K562 (cell line): Measurements from ENCODE around the gene MBD4. TPM values are rescaled to one million over a fixed set of nuclear protein-coding genes. Genes with fewer than 3 reads are reported as not detected.
A peak's percentile ranks its signal among the peaks of the same experiment; 100 is the strongest.

Source experiments
- BHLHE40 ChIP-seq: IDR thresholded peaks from 2 replicates; pipeline ENCODE4 v1.6.1; 2011; ENCODE audit warnings: low read length, improper control_type of control experiment
- CSDE1 ChIP-seq, 2 experiments: fragments of 450-650 bp; IDR thresholded peaks; 2 replicates each; pipeline ENCODE4 v1.6.1; 2016; ENCODE audit warnings: mild to moderate bottlenecking in 1 of 2
- ERF ChIP-seq: fragments of 450-650 bp; formaldehyde crosslinking; IDR thresholded peaks from 2 replicates; pipeline ENCODE4 v1.4.0; 2020; ENCODE audit warnings: mild to moderate bottlenecking, mixed read lengths
- HDAC6 ChIP-seq: IDR thresholded peaks from 2 replicates; pipeline ENCODE4 v1.6.1; 2012; ENCODE audit warnings: low read depth, mild to moderate bottlenecking, control low read depth, inconsistent platforms, low read length, moderate library complexity
- NCOR1 ChIP-seq: fragments of 450-650 bp; IDR thresholded peaks from 2 replicates; pipeline ENCODE4 v1.6.1; 2016; ENCODE audit warnings: mild to moderate bottlenecking, moderate library complexity
- NR2C2 ChIP-seq, 2 experiments: fragments of 200-800 bp in 1 of 2; sonication (Bioruptor generic) in 1 of 2; sonication (generic) in 1 of 2; formaldehyde crosslinking in 1 of 2; IDR thresholded peaks; 2 replicates each; pipeline versions ENCODE4 v1.6.1 to v1.8.0; 2016 to 2022; ENCODE audit warnings: mild to moderate bottlenecking in 1 of 2, missing compliant biosample characterization in 1 of 2, missing genetic modification characterization in 1 of 2, missing genetic modification reagents in 1 of 2
- PBX2 ChIP-seq, 2 experiments: IDR thresholded peaks in 1 of 2; conservative IDR thresholded peaks in 1 of 2; 2 replicates each; pipeline ENCODE4 v1.6.1; 2016; ENCODE audit warnings: low read depth in 2 of 2, mild to moderate bottlenecking in 1 of 2, missing compliant biosample characterization in 1 of 2, missing genetic modification characterization in 1 of 2, moderate library complexity in 1 of 2
- PRDM10 ChIP-seq: fragments of 450-650 bp; IDR thresholded peaks from 2 replicates; pipeline ENCODE4 v1.6.1; 2018; ENCODE audit not compliant: partially characterized antibody
- SAFB2 ChIP-seq: fragments of 200-400 bp; formaldehyde crosslinking; IDR thresholded peaks from 2 replicates; pipeline ENCODE4 v1.6.1; 2018; ENCODE audit warnings: borderline replicate concordance, low read length, low read depth, moderate library complexity; ENCODE audit not compliant: severe bottlenecking
- SP1 ChIP-seq: sonication (generic); formaldehyde crosslinking; IDR thresholded peaks from 2 replicates; pipeline ENCODE4 v1.8.1; 2022; ENCODE audit warnings: mild to moderate bottlenecking, missing genetic modification reagents
- SPI1 ChIP-seq: IDR thresholded peaks from 2 replicates; pipeline ENCODE4 v1.6.1; 2011; ENCODE audit warnings: low read depth, low read length, control low read depth, borderline replicate concordance
- TCF7L2 ChIP-seq: fragments of 150-350 bp; IDR thresholded peaks from 2 replicates; pipeline ENCODE4 v1.6.1; 2016; ENCODE audit warnings: low read depth, mild to moderate bottlenecking, low read length, moderate library complexity
- ZNF644 ChIP-seq: fragments of 200-800 bp; sonication (Bioruptor generic); IDR thresholded peaks from 2 replicates; pipeline ENCODE4 v1.6.1; 2016; ENCODE audit warnings: low read depth, missing genetic modification characterization, missing compliant biosample characterization
- polyA plus RNA-seq, 8 experiments: library from polyadenylated mRNA; depleted of rRNA in 4 of 8; stranded (reverse) in 5 of 8; unstranded in 3 of 8; fragments of >200 nt; fragmentation: Nextera tagmentation in 2 of 8; fragmentation: Illumina TruSeq in 1 of 8; extraction: Ambion mirVana in 2 of 8; extraction: Trizol in 1 of 8; gene quantifications; 2 replicates each; pipeline versions ENCODE4 v1.2.1 to v1.2.3, GENCODE V29; 2011 to 2014; ENCODE audit warnings: inconsistent platforms in 1 of 8, missing spikeins in 1 of 8
- total RNA-seq, 7 experiments: library from RNA; depleted of rRNA in 6 of 7; stranded (reverse); fragments of >200 nt in 6 of 7; fragmentation: Illumina TruSeq in 2 of 7; extraction: Trizol in 2 of 7; gene quantifications; 2 replicates each; pipeline versions ENCODE4 v1.2.1 to v1.2.3, GENCODE V29; 2011 to 2021; ENCODE audit warnings: low replicate concordance in 1 of 7
- TF ChIP-seq, protein P1 (sequence below): sonication (generic); formaldehyde crosslinking; IDR thresholded peaks from 2 replicates; pipeline ENCODE4 v1.8.1; 2023; ENCODE audit warnings: missing genetic modification reagents, mild to moderate bottlenecking, borderline replicate concordance

Gene MBD4
- total and polyA plus RNA-seq, 9 of the 15 experiments (the other 6 are each of a cell fraction or from before 2014, with no cell fraction given) = 13.3 to 63.9 (median 39.0) TPM

- TF ChIP-seq, protein P1, sequence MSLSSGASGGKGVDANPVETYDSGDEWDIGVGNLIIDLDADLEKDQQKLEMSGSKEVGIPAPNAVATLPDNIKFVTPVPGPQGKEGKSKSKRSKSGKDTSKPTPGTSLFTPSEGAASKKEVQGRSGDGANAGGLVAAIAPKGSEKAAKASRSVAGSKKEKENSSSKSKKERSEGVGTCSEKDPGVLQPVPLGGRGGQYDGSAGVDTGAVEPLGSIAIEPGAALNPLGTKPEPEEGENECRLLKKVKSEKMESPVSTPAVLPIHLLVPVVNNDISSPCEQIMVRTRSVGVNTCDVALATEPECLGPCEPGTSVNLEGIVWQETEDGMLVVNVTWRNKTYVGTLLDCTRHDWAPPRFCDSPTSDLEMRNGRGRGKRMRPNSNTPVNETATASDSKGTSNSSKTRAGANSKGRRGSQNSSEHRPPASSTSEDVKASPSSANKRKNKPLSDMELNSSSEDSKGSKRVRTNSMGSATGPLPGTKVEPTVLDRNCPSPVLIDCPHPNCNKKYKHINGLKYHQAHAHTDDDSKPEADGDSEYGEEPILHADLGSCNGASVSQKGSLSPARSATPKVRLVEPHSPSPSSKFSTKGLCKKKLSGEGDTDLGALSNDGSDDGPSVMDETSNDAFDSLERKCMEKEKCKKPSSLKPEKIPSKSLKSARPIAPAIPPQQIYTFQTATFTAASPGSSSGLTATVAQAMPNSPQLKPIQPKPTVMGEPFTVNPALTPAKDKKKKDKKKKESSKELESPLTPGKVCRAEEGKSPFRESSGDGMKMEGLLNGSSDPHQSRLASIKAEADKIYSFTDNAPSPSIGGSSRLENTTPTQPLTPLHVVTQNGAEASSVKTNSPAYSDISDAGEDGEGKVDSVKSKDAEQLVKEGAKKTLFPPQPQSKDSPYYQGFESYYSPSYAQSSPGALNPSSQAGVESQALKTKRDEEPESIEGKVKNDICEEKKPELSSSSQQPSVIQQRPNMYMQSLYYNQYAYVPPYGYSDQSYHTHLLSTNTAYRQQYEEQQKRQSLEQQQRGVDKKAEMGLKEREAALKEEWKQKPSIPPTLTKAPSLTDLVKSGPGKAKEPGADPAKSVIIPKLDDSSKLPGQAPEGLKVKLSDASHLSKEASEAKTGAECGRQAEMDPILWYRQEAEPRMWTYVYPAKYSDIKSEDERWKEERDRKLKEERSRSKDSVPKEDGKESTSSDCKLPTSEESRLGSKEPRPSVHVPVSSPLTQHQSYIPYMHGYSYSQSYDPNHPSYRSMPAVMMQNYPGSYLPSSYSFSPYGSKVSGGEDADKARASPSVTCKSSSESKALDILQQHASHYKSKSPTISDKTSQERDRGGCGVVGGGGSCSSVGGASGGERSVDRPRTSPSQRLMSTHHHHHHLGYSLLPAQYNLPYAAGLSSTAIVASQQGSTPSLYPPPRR (CRISPR knock-in tag) = no peak
- peak; percentile 22; the same call in 1 of the 2 replicates for TF ChIP-seq NR2C2 (CRISPR knock-in tag; IDR thresholded peaks at IDR 0.05)
- TF ChIP-seq NR2C2 (tag; IDR thresholded peaks at IDR 0.05) = peak; percentile 99
- TF ChIP-seq NCOR1 = no peak
- peak; percentile 23 for TF ChIP-seq PRDM10
- no peak for TF ChIP-seq SAFB2
- TF ChIP-seq BHLHE40 = no peak
- peak; percentile 58; the same call in 1 of the 2 replicates for TF ChIP-seq SP1
- TF ChIP-seq ERF = no peak
- TF ChIP-seq CSDE1 (IDR thresholded peaks at IDR 0.05) = no peak
- TF ChIP-seq SPI1 = peak; percentile 63; the same call in 1 of the 2 replicates
- no peak for TF ChIP-seq PBX2 (CRISPR knock-in tag; IDR thresholded peaks at IDR 0.05; ENCODE audit: low read depth)
- 0 out of 2 replicates have a peak, but pooled peaks have one; percentile 6 for TF ChIP-seq PBX2 (tag; conservative IDR thresholded peaks at IDR 0.05; ENCODE audit: low read depth)
- no peak for TF ChIP-seq TCF7L2
- TF ChIP-seq ZNF644 (tag) = peak; percentile 63; the same call in 1 of the 2 replicates
- TF ChIP-seq HDAC6 = no peak
Measured at GRCh38 chr3:129399145-129399894, 40.4 kb downstream of the MBD4 start (continued).
